Stimulated activated naive CD4-positive, alpha-beta T cell treated with Interleukin-2 at 50 U/mL for 16 hours (primary cell): Measurements from ENCODE around the gene TREM1.
"Not testable (repeated sequence)": the region's sequence is repeated elsewhere in the genome, so short reads cannot be mapped to it uniquely, and the experiment has no call there.

Experiments
- DNase-seq: peaks from one replicate; lab custom pipeline; 2025; lab: John Stamatoyannopoulos, UW

The TREM1 gene

DNA sequence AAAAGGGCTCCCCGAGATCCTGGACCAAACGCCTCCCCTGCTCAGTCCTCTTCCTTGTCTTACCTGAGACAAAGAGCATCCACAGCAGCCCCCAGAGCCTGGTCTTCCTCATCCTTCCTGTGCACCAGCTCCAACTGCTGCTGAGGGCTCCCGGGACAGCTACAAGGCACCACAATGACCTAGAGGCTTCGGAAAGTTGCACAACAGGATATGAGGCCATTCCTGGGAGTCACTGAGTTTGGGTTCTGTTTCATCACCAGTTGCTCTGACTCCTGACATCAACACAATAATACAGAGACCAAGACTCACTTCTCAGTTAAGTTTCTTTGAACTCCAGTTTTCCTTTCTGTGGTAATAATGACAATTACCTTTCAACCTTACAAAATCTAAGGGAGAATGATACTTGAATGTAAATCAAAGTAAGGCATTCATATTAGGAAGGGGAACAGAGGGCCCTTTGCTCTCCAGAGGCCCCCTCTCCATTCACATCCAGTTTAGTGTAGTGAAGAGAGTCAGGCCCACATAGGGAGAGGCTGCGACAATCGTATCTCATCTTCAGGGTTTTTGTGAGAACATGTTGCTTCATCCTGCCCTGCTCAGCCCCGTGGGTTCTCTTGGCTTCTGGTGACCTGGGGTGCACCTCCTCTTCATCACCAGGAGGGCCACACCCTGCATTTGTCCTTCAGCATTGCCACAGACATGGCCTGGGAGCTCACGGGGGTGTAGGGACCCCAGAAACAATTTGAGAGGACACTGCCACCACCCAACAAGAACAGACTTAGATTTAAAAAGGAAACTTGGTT lies at the start of gene TREM1:
TSS of gene TREM1 (minus strand) at position 139 of the 803 bp plus-strand sequence. CDS start at position 112, 27 bp downstream.
- DNase-seq = no peak

DNA sequence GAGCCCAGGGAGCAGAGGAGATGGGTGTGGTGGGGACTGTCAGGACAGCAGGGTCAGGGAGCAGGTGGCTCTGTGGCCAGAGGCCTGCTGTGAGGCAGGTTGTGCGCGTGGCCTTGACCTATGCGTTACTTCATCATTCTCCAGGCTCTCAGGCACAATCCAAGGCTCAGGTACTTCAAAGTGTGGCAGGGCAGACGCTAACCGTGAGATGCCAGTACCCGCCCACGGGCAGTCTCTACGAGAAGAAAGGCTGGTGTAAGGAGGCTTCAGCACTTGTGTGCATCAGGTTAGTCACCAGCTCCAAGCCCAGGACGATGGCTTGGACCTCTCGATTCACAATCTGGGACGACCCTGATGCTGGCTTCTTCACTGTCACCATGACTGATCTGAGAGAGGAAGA lies 49.5 kb upstream of the TREM1 start:
- no peak for DNase-seq

DNA sequence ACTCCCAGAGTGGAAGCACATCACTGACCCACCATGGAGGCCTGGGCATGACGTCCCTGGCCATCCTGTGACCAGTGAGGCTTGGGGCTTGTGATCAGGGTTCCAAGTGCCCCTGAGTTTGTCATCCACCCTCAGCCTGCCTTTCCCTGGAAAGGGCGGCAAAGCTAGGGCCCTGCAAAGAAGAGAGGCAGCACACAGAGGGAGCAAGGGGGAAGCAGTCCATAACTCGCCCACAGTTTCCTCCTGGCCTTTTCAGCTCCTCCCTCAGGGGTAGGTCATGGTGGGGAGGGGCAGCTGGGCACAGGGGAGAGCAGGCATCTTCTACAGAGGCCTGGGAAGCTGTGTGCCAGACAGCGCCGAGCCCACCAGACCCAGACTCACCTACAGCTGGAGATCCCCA lies 48.8 kb upstream of the TREM1 start, which contains the start of gene NCR2:
TSS of gene NCR2 (plus strand) at position 313 of the 400 bp plus-strand sequence. CDS start 269 bp downstream, outside the sequence.
- DNase-seq = no peak

DNA sequence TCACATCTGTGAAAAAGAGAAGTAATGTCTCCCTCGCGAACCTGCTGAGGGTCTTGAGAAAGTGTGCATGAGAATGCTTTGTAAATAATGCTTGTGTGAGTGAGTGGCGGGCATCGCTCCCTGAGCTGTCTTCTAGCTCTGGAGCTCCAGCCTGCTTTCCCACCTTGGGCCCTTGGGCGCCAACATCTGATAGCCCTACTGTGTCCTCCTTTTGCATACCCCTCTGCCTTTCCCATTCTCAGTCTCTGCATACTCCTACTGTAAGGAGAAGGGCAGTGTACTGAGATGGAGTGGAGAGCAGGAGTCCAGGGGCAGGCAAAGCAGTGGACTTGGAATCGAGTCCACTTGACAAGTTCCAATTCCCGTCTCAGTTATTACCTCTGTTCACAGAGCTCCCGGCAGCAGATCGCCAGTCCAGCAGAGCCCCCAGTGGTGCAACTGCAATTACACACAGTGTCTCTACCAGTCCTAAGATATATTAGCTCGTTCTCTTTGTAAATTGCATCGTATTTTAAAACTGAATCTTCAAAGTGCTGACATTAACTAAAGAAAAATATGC lies 48.1 kb upstream of the TREM1 start:
- DNase-seq = no peak

DNA sequence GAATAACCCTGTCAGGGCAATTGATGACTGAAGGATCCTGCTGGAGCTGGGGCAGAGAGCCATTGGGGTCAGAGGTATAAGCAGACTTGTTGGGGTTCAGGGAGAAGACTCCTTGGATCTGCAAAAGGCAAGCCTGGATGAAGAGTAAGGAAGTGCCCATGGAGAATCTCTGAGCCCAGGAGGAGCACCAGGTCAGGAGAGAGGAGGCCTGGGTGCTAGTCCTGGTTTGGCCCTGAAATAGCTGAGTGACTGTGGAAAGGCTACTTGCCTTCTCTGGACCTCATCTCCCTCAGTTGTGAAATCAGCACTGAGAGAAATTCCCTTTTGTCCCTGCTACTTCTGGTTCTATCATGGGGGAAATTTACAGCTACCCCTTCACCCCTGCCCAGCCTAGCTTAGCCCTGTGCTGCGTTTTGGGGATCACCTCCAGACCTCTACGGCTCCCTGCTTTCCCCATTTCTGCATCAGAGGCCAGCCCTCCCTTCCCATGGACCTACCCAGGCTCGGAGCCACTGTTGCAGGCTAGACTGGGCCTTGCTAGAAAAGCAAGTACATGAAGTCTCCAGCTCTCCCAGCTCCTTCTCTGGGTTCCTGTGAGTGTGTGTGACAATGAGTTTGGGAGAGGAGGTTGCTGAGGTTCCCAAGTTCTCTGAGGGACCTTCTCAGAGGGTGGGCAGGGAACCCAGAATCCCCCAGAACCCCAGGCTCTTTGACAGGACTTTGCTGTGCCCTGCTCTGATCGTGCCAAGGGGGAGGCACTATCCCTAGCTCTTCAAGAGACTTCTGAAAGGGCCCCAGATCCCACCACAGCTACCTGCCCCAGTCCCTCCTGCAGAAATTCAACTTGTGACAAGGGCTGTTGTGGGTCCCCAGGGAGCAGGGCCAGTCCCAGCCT lies 46.6 kb upstream of the TREM1 start:
- DNase-seq = no peak

DNA sequence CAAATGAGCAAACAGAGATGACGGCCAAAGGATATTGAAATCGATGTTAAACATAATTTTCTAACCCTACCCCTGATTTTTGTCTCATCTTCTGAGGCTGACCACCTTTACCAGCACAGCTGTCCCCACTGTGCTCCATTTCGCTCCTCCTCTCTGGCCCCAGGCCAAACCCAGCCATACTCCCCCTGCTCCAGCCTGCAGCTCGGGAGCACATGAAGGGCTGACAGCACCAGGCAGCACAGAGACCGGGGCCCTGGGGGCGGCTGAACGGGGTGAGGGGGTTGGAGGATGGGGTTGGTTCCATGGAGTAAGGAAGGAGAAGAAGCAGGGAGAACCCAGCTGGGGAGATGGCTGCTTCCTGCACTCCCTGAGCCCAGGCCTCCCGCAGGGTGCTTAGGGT lies 45.8 kb upstream of the TREM1 start:
- DNase-seq = no peak

DNA sequence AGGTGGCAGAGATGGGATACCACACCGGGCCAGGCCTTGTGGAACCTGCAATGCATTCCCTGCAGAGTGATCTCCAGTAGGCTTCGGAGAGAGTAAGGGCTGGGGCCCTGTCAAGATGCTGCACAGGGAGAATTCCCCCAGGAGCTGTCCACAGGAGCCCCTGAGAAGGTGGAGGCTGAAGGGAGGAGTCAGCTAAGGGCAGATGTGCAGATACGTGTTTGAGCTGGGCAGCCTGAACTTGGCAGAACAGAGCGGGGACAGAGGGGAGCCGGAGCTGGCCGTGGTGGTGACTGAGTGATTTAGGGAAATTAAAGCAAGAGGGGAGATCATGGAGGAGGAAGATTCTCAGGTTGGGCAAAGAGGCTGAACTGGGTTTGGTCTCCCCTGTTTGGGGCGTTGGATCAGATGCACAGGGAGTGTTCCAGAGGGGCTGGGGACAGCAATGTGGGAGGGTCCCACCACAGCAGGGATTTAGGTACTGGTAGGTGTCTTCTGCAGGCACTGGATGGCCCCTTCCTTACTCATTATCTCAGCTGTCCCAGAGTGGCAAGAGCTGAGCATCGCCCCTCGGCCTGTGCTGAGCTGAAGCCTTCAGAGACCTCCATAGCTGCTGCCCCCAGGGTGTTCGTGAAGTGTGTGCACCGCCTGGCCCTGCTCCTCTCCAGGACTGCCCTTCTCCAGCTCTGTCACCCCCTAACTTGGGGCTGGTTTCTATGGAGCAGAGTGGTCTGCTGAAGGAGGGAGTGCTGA lies 45.1 kb upstream of the TREM1 start:
- DNase-seq = no peak

DNA sequence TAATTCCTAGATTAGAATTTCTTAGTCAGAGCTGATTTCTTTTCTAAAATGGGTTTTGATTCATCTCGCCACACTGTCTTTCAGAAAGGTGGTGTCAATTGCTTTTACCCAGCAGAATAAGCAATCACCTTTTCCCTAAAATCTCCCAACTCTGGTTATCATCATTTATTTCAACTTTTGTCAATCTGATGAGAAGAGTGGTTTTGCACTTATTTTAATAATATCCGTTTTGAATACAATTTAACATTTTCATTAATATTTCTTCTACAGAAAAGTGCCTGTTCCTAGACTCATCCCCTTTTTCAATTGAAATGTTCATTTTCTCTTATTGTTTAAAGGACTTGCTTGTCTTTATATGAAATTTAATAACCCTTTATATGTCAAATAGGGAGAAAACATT lies 40.7 kb upstream of the TREM1 start:
- no peak for DNase-seq

DNA sequence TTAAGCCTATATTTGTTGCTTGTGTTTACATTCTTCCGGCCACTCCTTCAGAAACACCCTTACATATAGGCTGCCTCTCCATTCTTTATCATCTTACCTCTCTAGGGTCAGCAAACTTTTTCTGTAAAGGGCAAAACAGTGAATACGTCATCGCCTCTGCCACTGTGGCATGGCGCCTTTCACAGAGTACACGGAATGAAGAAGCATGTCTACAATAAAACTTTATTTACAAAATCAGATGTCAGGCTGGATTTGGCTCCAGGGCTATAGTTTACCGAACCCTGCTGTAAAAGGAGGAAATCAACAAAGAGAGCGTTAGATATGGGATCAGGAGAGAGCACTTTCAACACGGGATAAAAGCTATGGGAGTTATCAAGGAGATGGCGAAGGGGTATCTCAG lies 39.6 kb upstream of the TREM1 start:
- no peak for DNase-seq

DNA sequence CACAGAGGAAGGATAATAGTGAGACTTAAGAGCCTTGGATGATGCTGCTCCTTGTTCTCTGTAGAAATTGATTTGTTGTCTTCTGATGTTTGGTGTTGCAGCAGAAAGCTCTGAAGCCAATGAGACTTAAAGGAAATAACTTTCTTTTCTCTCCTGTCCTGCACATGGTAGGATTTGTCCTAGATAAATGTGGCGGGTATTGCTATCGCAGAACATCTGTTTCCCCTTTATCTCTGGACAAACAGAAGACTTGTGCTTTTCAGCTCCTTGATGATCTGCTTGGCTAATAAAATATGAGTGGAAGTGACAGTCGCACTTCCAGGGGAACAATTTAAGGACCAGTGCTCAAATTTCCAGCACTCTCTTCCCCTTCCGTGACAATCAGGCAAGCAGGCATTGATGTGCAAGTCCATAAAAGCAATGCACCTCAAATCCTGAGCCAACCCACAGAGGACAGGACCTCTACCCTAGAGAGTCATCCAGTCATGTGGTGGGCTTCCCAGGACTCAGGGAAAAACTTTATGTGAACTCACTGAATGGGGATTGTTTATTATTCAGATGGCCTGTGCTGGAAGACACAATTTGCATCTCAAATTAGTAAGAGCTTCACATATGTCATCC lies 39.1 kb upstream of the TREM1 start:
- DNase-seq = no peak

DNA sequence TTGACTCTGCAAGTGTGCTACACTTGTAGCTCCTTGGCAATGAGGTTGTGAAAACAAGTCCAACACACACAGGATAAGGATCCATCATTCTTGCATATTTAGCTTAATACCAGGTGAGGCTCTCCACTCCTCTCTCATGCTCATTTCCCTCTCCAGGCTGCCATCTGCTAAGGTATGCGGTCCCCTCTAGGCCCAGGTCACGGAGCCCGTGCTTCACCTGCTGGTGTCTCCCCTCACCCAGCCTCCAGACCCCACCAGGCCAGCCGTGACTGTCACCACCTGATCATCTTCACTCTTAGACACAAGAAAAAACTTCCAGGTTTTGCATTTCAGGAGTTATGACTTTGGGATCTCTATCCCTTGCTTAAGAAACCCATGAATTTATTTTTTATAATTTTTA lies 34.7 kb upstream of the TREM1 start:
- DNase-seq = no peak

DNA sequence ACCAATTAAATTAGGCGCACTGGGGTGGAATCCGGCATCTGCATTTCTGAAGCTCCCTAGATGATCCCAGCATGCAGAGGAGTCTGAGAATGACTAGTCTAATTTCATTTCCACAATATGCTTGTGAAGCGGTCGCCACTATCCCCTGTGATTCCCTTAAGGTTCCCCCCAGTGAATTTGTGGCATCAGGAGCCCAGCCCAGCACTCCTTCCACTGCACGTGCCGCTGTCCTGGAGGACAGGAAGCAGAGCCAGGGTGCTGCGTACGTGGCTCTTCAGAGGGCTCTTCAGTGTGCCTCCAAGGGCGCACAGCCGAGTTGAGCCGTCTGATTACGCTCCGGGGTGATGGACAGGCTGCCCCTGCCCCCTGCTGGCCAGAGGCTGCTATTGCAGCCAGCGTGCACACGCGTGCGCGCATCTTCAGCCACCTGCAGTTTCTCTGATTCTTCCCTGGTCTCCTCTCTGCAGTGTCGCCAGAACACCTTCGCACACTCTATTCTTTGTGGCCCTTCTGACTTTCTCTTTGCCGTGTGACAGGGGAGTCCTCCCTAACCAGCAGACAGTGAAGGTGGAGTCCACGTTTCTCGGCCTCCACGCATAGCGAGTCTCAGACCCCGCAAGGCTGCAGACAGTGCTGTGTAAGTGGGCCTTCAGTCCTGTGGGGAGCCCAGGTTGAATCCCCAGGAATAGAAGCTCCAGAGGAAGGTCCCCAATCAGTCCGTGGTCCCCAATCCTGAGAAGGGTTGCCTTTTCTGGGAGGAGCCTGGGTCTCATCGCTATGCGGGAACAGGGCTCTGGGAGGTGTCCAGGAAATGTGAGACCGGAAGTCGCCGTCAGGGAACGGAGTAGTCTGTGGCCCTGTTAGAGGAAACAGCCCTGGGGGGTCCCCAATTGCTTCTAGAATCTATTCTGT lies 32.4 kb upstream of the TREM1 start:
- DNase-seq = peak; percentile 72

DNA sequence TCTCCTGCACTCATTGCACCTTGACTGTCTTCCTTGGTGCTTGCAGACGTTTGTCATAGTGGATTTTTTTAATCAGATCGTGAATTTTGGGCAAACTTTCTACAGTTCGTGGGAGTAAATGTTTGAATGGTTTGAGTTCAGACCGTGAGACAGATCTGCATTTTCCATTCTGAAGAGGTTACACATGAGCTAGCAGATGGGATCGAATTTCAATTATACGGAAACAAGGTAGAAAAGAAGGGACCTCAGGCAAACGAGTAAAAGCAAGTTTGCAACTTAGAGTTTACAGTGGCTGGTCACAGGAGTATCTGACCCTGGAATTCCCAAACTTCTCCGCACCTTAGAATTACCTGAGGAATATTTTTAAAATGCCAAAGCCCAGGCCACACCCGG lies 31.8 kb upstream of the TREM1 start:
- no peak for DNase-seq

DNA sequence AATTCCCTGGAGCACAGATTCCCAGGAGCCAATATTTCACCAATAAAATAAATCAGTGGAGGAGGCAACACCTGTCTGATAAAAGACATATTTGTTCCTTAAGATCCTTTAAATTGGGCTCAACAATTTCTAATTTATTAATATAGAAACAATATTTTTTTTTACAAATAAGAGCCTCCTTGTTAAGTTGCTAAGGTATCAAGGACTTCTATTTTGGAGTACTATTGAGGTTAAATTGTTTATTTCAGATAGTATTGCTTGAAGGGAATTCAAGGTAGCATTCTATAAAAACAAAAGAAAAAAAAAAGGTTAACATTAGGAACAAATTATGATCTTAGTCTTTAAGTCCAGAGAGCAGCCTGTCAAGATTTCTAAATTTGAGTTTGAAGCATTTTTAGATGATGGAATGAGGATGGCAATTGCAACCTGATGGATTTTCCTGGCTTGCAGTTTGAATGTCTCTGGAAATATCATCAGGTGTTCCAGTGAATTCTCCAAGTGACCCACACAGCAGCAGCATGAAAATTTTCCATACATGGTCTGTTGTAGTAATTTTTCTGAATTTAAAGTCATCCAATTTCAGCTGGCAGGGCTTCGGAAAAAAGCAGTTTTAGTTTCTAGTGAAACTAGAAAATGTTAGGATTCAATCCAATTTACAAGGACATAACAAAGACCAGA lies 29.6 kb upstream of the TREM1 start:
- no peak for DNase-seq

DNA sequence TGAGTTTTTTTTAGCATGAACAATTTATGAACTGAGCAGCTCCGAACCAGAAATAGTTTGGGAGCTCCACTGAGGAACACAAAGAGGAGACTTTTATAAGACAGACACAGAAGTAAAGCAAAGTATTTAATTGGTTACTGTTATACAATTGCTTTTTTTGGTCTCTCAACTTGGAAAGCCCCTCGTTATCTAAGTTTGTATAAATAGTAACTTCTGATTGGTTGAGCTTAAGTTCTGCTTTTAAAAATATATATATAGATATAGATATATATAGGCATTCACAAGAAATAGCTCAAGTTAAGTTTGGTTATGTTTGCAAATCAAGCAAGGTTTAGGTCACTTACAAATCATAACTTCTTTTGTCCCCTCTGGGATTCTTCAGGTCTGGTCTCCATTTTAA lies 28.7 kb upstream of the TREM1 start:
- DNase-seq = no peak

DNA sequence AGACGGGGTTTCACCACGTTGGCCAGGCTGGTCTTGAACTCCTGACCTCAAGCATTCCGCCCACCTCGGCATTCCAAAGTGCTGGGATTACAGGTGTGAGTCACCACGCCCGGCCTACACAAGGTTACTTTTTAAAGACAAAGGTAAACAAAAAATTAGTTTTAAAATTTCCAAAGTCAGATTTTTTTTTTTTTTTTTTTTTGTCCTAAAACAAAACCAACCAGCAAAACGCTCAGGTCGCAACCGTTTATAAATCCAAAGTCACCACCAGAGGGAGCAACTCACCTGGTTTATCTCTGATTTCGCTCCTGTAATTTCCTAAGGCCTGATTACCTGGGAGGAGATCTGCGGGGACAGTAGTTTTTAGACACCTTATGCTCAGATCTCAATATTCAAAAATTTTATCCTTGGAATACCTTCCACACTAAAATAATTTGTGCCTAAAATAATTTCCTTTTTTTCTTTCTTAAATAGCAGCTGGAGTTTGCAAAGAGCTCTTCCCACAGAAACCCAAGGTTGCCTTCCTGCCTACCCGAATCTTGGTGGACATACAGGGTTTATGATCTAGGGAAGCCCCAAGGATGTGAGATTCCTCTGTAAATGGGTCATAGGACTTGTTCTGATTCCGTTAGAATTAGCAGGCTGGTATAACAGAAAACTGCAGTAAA lies 19.8 kb upstream of the TREM1 start:
- peak; percentile 15 for DNase-seq

DNA sequence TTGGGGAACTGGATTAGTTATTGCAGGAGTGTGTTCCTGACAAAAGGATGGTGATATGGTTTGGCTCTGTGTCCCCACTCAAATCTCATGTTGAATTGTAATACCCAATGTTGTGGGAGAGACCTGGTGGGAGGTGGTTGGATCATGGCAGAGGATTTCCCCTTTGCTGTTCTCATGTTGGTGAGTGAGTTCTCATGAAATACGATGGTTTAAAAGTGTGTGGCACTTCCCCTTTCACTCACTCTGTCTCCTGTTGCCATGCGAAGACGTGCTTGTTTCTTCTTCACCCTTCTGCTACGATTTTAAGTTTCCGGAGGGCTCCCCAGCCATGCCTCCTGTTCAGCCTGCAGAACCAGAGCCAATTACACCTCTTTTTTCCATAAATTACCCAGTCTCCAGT lies 16.2 kb upstream of the TREM1 start:
- no peak for DNase-seq

DNA sequence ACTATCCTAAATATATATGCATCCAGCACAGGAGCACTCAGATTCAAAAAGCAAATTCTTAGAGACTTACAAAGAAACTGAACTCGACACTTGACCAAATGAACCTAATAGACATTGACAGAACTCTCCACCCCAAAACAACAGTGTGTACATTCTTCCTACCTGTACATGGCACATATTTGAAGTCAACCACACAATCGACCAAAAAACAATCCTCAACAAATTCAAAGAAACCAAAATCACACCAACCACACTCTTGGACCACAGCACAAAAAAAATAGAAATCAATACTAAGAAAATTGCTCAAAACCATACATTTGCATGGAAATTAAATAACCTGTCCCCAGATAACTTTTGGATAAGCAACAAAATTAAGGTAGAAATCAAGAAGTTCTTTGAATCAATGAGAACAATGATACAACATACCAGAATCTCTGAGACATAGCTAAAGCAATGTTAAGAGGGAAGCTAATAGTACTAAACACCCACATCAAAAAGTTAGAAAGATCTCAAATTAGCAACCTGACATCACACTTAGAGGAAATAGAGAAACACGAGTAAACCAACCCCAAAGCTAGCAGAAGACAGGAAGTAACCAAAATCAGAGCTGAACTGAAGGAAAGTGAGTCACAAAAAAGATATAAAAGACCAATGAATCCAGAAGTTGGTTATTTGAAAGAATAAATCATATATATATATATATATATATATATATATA lies 12.5 kb upstream of the TREM1 start:
- DNase-seq = no peak

DNA sequence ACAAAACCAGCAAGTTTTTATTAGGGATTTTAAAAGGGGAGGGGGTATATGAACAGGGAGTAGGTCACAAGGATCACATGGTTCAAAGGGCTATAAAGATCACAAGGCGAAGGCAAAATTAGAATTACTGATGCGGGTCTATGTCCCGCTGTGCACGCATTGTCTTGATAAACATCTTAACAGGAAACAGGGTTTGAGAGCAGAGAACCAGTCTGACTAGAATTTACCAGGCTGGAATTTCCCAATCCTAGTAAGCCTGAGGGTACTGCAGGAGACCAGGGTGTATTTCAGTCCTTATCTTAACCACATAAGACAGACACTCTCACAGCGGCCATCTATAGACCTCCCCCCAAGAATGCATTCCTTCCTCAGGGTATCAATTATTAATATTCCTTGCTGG lies 10.8 kb upstream of the TREM1 start:
- not testable (repeated sequence) for DNase-seq
